ENCODE measurements around the gene UPP1.

Gene UPP1

GRCh38 chr7:48089046-48090003 lies at the start of gene UPP1:
Gene UPP1, plus strand, starts transcription at chr7:48089265. Its CDS starts 5,519 bp downstream, at chr7:48094784.
- Mint-ChIP-seq H3K27ac (peak within 1 kb of the TSS; percentile 92), H3K4me1 (ENCODE audit: low read depth) (peaks cover 84% of the 10 kb centered on the region), H3K9me3 (peaks cover 4% of the 10 kb centered on the region), H3K4me3 (peak within 1 kb of the TSS; percentile 86), H3K36me3 (ENCODE audit: low read depth) (peaks cover 50% of the 10 kb centered on the region), H3K27me3 (no peaks in the 10 kb centered on the region)
- peak; percentile 88 for DNase-seq

GRCh38 chr7:48040944-48041652 lies 48.0 kb upstream of the UPP1 start:
- no peak for DNase-seq
- Mint-ChIP-seq H3K36me3 (ENCODE audit: low read depth) (no peaks in the 10 kb centered on the region), H3K27ac (peak overlapping the region; percentile 89), H3K9me3 (no peaks in the 10 kb centered on the region), H3K4me3 (no peak overlapping the region), H3K27me3 (peaks cover 18% of the 10 kb centered on the region), H3K4me1 (ENCODE audit: low read depth) (peaks cover 47% of the 10 kb centered on the region)

DNA sequence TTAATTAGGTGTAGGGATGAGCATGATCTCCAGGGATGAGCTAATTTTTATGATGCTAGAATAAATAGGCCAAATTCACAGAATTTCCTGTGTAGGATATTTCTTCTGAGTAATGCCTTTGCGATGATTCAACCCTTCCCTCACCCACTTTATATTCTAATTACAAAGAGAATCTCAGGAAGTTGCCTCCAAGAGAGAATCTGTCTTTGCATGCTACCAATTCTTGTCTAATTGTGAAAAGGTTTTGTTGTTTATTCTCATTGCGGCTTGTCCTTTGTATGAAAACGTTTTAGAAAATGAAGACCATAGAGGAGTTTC lies 47.5 kb upstream of the UPP1 start:
- Mint-ChIP-seq H3K36me3 (ENCODE audit: low read depth) (no peaks in the 10 kb centered on the region), H3K27me3 (peaks cover 13% of the 10 kb centered on the region), H3K9me3 (no peaks in the 10 kb centered on the region), H3K4me1 (ENCODE audit: low read depth) (peaks cover 49% of the 10 kb centered on the region), H3K4me3 (peak overlapping the region; percentile 41), H3K27ac (peak overlapping the region; percentile 89)
- no peak for DNase-seq

DNA sequence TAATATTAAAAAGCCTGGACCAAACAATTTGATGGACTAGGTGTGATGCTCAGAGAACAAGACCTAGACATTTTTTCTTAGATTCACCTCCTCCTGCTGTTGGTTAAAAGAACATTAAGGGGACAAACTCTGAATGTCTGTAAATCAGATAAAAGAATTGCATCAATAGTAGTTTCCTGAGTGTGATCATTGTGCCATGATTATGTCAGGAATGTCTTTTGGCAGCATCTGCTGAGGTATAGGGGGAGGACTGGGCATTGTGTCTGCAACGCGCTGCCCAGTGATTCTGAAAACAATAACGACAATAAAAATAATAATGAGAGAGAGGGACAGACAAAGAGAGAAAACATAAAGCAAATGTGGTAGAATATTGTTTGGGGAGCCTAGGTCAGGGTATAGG lies 46.8 kb upstream of the UPP1 start:
- no peak for DNase-seq
- Mint-ChIP-seq H3K27ac (peak overlapping the region; percentile 89), H3K27me3 (peaks cover 7% of the 10 kb centered on the region), H3K4me1 (ENCODE audit: low read depth) (peaks cover 53% of the 10 kb centered on the region), H3K9me3 (no peaks in the 10 kb centered on the region), H3K4me3 (no peak overlapping the region), H3K36me3 (ENCODE audit: low read depth) (no peaks in the 10 kb centered on the region)

GRCh38 chr7:48042636-48043035 lies 46.4 kb upstream of the UPP1 start:
- H3K36me3 Mint-ChIP-seq (ENCODE audit: low read depth): no peaks in the 10 kb centered on the region
- H3K27ac Mint-ChIP-seq: no peak overlapping the region
- H3K9me3 Mint-ChIP-seq: no peaks in the 10 kb centered on the region
- no peak overlapping the region for H3K4me3 Mint-ChIP-seq
- DNase-seq: no peak
- H3K4me1 Mint-ChIP-seq (ENCODE audit: low read depth): peaks cover 53% of the 10 kb centered on the region
- H3K27me3 Mint-ChIP-seq: peaks cover 4% of the 10 kb centered on the region

GRCh38 chr7:48045195-48045765 lies 43.8 kb upstream of the UPP1 start:
- H3K9me3 Mint-ChIP-seq: no peaks in the 10 kb centered on the region
- H3K27ac Mint-ChIP-seq: no peak overlapping the region
- H3K4me3 Mint-ChIP-seq: no peak overlapping the region
- H3K36me3 Mint-ChIP-seq (ENCODE audit: low read depth): no peaks in the 10 kb centered on the region
- no peak for DNase-seq
- peaks cover 52% of the 10 kb centered on the region for H3K4me1 Mint-ChIP-seq (ENCODE audit: low read depth)
- no peaks in the 10 kb centered on the region for H3K27me3 Mint-ChIP-seq

- H3K27me3 Mint-ChIP-seq: no peaks in the 10 kb centered on the region
- DNase-seq: no peak
- peak overlapping the region; percentile 16 for H3K4me3 Mint-ChIP-seq
- peak overlapping the region; percentile 10 for H3K27ac Mint-ChIP-seq
- H3K36me3 Mint-ChIP-seq (ENCODE audit: low read depth): no peaks in the 10 kb centered on the region
- peaks cover 41% of the 10 kb centered on the region for H3K4me1 Mint-ChIP-seq (ENCODE audit: low read depth)
- H3K9me3 Mint-ChIP-seq: no peaks in the 10 kb centered on the region
Observed at GRCh38 chr7:48046458-48046857, 42.6 kb upstream of the UPP1 start.

GRCh38 chr7:48048113-48048512 lies 41.0 kb upstream of the UPP1 start:
- peaks cover 36% of the 10 kb centered on the region for H3K4me1 Mint-ChIP-seq (ENCODE audit: low read depth)
- H3K27ac Mint-ChIP-seq: no peak overlapping the region
- H3K9me3 Mint-ChIP-seq: no peaks in the 10 kb centered on the region
- no peaks in the 10 kb centered on the region for H3K36me3 Mint-ChIP-seq (ENCODE audit: low read depth)
- no peak for DNase-seq
- no peak overlapping the region for H3K4me3 Mint-ChIP-seq
- H3K27me3 Mint-ChIP-seq: no peaks in the 10 kb centered on the region

- Mint-ChIP-seq H3K27me3 (no peaks in the 10 kb centered on the region), H3K27ac (no peak overlapping the region), H3K36me3 (ENCODE audit: low read depth) (no peaks in the 10 kb centered on the region), H3K4me3 (no peak overlapping the region), H3K4me1 (ENCODE audit: low read depth) (peaks cover 37% of the 10 kb centered on the region), H3K9me3 (no peaks in the 10 kb centered on the region)
- DNase-seq: no peak
Observed at GRCh38 chr7:48049850-48050249, 39.2 kb upstream of the UPP1 start.

DNA sequence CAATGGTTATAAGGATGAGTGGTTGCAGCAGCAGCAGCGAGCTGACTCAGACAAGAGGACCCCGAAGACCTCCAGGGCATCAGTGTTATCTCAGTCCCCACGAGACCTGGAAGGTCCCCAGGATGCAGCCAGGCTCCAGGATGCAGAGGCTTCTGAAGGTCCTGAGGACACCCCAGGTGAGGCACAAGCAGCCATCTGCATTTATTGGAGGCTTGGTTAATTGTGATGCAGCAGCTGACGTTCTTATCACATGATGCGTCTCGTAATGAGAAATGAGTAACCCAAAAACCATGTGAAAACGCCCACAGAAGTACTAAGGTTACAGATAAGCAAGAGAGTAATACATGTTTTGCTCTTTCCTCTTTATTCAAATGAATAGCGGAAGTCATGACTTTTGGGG lies 36.3 kb upstream of the UPP1 start:
- H3K4me1 Mint-ChIP-seq (ENCODE audit: low read depth): peaks cover 17% of the 10 kb centered on the region
- peak overlapping the region; percentile 55 for H3K27ac Mint-ChIP-seq
- DNase-seq: no peak
- H3K27me3 Mint-ChIP-seq: no peaks in the 10 kb centered on the region
- no peaks in the 10 kb centered on the region for H3K36me3 Mint-ChIP-seq (ENCODE audit: low read depth)
- H3K9me3 Mint-ChIP-seq: peaks cover 7% of the 10 kb centered on the region
- H3K4me3 Mint-ChIP-seq: no peak overlapping the region

DNA sequence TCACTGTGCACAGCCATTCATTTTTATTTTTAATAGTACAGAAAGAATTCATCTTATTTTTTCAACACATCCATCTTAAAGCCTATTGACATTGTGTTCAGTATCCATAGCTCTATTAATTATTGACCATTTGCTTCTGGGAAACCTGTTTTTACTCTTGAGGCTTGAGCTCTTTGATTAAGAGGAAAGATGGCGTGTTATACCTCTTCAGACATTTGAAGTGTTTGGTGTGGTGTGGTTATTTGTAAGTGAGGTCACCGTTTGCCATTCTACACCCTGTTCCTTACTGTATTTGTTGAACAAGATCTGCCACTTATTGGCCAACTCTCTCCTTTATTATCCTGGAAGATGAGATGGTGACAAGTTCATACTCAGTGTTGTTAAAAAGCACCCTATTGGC lies 35.3 kb upstream of the UPP1 start:
- Mint-ChIP-seq H3K9me3 (peaks cover 7% of the 10 kb centered on the region), H3K36me3 (ENCODE audit: low read depth) (no peaks in the 10 kb centered on the region), H3K4me3 (no peak overlapping the region), H3K4me1 (ENCODE audit: low read depth) (peaks cover 17% of the 10 kb centered on the region), H3K27me3 (no peaks in the 10 kb centered on the region), H3K27ac (no peak overlapping the region)
- DNase-seq: no peak

DNA sequence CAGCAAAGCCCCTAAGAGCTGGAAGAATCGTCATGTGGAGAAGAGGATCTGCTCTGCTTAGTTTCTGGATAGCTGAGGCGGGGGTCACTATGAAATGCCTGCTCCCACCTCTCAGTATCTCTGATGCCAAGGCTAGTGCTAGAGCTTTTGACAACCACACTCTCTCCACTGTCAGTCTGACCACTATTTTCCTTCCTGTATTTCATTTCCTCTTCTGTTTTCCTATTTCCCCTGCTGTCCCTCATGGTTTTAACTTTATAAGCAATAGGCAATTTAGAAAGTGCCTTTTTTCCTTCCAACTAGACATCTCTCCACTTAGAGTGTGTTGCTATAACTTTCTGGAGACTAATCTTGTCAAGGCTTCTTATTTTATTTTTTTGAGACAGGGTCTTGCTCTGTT lies 30.1 kb upstream of the UPP1 start:
- Mint-ChIP-seq H3K27ac (no peak overlapping the region), H3K4me3 (no peak overlapping the region), H3K36me3 (ENCODE audit: low read depth) (peaks cover 2% of the 10 kb centered on the region), H3K9me3 (peaks cover 9% of the 10 kb centered on the region), H3K27me3 (no peaks in the 10 kb centered on the region), H3K4me1 (ENCODE audit: low read depth) (no peaks in the 10 kb centered on the region)
- DNase-seq: no peak

DNA sequence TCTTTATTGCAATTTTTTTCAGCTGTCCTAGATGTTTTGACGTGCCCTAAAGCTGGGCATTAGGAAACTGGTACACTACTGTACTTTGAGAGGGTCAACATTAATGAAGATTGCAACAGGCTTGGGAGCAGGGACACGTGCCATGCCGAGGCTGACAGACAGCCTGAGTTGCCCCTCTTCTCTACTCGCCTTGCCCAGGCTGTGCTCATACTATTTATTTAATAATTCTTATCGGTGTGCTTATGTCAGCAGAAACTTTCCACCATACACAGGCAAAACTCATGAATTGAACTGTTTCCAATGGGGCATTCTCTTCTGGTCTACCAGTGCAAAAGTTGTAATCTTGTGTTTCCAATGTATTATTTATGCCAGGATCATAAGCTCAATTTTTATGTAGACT lies 29.4 kb upstream of the UPP1 start:
- Mint-ChIP-seq H3K9me3 (peaks cover 9% of the 10 kb centered on the region), H3K36me3 (ENCODE audit: low read depth) (peaks cover 2% of the 10 kb centered on the region), H3K4me3 (no peak overlapping the region), H3K27ac (no peak overlapping the region), H3K4me1 (ENCODE audit: low read depth) (no peaks in the 10 kb centered on the region), H3K27me3 (no peaks in the 10 kb centered on the region)
- DNase-seq: no peak

- DNase-seq: no peak
- no peak overlapping the region for H3K27ac Mint-ChIP-seq
- no peaks in the 10 kb centered on the region for H3K4me1 Mint-ChIP-seq (ENCODE audit: low read depth)
- H3K9me3 Mint-ChIP-seq: peaks cover 3% of the 10 kb centered on the region
- no peaks in the 10 kb centered on the region for H3K27me3 Mint-ChIP-seq
- no peak overlapping the region for H3K4me3 Mint-ChIP-seq
- peaks cover 2% of the 10 kb centered on the region for H3K36me3 Mint-ChIP-seq (ENCODE audit: low read depth)
Observed at GRCh38 chr7:48063985-48064384, 25.1 kb upstream of the UPP1 start.

DNA sequence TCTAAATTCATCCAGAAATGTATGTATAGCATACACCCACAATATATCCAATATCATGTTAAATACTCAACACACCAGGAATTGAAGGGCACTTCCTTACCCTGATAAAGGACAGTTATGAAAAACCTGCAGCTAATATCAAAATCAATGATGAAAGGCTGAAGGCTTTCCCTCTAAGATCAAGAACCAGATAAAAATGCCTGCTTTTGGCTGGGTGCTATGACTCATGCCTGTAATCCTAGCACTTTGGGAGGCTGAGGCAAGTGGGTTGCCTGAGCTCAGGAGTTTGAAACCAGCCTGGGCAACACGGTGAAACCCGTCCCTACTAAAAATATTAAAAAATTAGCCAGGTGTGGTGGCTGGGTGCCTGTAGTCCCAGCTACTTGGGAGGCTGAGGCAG lies 21.6 kb upstream of the UPP1 start:
- H3K4me1 Mint-ChIP-seq (ENCODE audit: low read depth): no peaks in the 10 kb centered on the region
- peaks cover 2% of the 10 kb centered on the region for H3K36me3 Mint-ChIP-seq (ENCODE audit: low read depth)
- H3K9me3 Mint-ChIP-seq: peaks cover 5% of the 10 kb centered on the region
- no peak overlapping the region for H3K27ac Mint-ChIP-seq
- H3K27me3 Mint-ChIP-seq: no peaks in the 10 kb centered on the region
- no peak for DNase-seq
- no peak overlapping the region for H3K4me3 Mint-ChIP-seq

Measured in activated T-cell treated with anti-CD3 and anti-CD28 coated beads, Interleukin-2, amount 50 U/mL, for 24 hours (primary cell).